NB4 (cell line): ENCODE data around the gene TMEM238L.

Source experiments
- CTCF ChIP-seq: IDR thresholded peaks from one replicate; pipeline ENCODE4 v1.5.1; 2012; ENCODE audit warnings: low read depth, low read length
- POLR2A ChIP-seq: IDR thresholded peaks from 2 replicates; pipeline ENCODE4 v1.6.1; 2011; ENCODE audit warnings: mild to moderate bottlenecking; ENCODE audit not compliant: insufficient read length; ENCODE audit errors: extremely low read depth

GRCh38 chr17:10831696-10832095, 27.8 kb upstream of the TMEM238L start:
- TF ChIP-seq POLR2A (no peak), CTCF (no peak)
